ENCODE data around the gene DGKD.
A peak's percentile ranks its signal among the peaks of the same experiment; 100 is the strongest.

Gene DGKD

DNA sequence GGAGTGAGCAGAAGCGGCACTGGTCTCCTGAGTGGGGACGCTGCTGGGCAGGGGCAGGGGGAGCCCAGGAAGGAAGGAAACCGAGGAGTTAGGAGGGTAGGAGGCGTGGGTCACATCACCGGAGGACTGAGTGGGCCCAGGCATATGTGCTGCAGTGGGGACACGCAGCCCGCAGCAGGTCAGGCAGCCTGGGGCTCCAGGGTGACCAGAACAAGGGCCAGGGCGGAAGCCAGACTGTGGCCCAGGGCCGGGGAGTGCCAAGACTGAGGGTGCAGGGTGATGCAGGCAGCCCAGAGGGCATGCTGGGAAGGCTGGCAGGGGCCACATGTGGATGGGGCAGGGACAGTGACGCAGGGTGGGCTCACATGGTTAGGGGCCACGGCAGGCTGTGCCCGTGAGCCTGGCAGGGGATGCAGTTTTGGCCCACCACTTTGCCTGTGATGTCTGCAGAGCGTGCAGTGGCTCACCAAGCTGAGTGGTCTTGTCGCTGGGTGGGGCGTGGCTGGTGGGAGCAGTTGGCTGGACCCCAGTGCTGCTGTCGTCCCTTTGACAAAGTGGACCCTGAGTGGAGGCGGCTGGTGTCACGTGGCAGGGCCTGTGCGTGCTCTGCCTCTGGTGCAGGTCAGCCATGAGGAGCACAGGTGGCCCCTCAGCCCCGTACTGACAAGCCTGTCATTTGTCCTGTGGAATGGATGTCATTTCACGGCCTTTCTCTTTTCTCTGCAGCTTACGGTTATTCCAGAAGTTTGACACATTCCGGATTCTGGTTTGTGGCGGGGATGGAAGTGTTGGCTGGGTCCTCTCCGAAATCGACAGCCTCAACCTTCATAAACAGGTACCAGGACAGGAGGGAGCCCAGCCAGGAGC is 87.1 kb downstream of the DGKD start:
- no peak for DNase-seq

DNA sequence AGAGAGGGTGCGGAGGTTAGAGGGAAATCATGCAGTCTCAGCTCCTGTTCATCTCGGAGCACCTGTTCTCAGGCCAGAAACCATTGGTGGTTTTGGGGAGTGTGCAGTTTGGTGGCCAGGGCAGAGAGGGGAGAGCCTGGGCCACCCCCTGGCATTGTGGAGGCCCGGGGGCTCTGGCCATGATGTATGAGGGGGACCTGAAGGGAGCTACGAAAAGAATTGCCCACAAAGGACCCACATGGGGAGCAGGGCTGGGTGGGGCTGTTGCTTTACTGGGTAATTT is 87.7 kb downstream of the DGKD start:
- DNase-seq: no peak

DNA sequence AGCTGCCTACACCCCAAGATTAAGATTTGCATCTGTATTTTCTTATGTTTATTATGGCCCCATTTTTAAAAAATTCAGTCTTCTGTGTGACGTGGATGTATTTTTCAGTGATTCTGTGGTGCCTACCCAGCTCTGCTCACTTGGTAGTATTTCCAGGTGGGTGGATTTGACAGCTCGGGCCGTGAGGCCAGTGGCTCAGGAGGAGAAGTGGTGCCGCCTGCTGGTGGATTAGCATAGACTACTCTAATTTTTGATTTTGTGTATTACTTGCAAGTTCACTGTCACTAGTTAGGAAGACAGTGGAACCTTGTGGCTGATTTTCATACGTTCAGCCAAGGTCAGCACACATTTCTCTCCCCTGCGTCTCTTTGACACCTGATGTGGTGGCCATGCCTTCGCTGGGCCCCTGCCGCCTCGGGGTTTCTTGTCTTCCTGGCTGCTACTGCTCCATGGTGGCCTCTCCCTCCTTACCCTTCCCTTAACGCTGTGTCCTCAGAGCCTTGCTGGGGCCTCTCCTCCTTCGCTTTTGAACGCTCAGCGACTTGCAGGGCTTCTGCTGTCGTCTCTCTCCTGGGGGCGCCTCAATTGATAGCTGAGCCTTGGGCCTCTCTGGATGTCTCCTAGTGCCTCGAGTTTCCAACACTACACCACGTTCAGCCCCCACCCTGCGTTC is 89.4 kb downstream of the DGKD start:
- peak in 50 of 58 donors; percentile 14 to 82 (median 47) for DNase-seq

DNA sequence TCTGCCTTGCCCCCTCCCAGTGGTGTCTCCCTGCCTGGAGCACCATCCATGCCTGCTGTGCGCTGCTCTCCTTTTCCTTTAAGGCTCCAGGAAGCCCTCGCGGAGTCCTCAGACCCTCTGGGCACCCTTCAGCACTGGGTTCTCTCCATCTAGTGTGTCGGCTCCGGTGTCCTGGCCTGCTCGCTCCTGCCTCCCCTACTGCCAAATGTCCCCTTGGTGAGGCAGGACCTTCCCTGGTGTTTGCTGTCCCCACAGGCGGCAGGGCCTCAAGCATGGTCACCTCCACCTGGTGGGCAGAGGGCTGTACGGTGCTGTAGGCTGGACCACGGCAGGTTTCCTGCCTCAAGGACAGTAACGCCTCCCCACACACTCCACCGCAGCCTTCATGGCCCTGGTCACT is 90.2 kb downstream of the DGKD start:
- DNase-seq: no peak

DNA sequence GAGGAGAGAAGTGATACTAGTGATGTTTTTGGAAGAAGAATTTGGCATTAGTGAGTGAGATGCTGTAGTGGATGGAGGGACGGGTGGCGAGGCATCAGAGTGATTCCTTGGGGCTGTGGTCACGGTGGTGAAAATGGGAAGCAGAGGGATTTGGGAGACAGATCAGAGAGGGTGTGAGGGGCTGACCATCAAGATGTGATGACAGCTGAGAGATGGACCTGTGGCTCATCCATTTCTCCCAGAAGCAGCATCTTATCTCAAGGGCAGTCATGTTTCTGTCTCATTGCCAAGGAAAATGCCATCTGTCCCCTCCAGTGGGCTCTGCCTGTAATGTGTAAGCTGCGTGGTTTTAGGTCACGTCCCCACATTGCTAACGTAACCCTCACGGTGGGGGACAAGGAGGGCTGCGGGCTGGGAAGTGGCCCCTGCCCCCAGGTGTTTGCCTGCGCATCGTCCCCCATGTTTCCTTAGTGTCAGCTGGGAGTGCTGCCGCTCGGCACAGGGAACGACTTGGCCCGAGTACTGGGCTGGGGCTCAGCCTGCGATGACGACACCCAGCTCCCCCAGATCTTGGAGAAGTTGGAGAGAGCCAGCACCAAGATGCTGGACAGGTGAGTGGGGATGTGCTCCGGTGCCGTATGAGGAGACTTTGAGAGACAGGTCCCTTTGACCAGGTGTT is 91.0 kb downstream of the DGKD start:
- no peak for DNase-seq

DNA sequence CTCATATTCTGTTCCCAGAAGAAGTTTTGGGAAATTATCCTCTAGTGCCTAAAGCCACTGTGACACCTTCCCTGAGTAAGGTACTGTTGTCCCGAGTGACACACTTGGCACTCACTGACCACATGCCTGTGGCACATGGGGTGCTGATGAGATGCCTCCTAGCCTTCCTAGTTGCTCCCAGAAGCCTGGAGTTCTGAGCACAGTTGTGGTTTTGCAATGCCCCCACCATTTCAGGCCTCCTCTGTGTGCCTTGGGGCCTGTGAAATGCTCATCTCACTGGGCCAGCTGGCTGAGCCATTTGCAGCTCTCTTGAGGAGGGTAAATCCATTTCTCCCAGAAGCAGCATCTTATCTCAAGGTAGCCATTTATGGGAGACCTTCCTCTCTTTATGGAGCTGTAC is 91.8 kb downstream of the DGKD start:
- no peak for DNase-seq

DNA sequence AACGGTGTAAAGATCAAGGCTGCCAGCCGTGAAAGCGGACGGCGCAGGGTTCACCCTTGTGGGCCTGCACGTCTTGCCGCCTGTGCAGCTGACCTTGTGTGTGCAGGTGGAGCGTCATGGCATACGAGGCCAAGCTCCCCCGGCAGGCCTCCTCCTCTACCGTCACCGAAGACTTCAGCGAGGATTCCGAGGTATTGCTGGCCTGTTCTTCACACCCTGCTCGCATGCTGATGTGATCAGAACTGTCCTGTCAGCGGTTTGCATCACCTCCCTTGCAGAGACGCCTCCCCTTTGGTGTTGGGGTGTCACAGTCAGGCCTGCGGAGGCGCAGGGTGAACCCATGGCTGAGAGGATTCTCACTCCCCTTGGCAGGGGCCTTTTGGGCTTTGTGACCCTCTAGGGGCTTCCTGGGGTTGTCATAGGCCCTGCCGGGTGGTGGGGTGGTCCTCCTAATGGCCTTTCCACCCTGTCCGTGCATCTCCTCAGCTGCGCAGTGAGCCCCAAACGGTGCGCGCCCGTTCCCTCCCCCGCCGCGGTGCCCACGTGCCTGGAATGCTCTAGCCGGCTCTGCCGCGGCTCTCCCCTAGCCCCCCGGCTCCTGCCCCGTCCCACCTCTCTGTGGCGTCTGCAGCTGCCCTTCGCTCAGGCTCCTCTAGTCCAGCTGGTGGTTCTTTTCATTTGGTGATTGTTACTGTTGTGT is 92.5 kb downstream of the DGKD start:
- no peak for DNase-seq

DNA sequence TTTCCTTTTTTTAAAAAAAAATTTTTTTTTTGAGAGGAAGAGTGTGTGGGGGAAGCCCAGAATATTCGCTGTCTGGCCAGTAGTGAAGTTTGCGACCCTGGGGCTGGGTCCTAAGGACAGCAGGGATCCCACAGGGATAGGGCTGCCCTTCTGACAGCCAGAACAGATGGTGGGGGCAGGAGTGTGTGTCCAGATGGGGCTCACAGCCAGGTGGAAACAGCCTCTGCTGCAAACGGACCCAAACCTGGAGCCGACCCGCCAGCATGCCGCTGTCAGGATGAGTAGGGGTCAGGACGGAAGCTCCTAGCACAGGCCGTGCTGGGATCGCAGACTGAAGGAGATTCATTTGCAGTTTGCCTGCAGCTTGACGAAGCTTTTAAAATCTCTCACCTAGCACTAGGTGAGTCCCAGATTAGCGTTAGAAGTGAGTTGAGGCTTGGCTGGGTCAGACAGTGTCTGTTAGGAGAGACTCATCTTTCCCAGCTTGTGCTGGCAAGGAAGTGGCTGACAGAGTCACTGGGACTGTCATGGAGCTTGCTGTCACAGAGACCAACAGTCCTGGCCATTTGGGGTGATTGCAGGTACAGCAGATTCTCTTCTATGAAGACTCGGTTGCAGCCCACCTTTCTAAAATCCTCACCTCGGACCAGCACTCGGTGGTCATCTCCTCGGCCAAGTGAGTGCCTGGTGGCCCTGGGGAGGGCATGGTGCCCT is 93.4 kb downstream of the DGKD start:
- no peak for DNase-seq

DNA sequence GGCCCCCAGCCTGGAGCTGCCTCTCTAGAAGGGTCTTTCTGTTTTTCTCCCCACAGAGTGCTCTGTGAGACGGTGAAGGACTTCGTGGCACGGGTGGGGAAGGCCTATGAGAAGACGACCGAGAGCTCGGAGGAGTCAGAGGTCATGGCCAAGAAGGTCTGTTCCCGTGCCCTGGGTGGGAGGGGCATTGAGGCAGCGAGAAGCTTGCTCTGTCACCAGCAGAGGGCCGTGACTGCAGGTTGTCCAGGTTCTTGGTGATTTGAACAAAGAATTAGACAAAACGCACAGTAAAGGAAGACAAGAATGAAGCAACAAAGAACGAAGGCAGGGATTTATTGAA is 93.9 kb downstream of the DGKD start:
- DNase-seq: no peak

DNA sequence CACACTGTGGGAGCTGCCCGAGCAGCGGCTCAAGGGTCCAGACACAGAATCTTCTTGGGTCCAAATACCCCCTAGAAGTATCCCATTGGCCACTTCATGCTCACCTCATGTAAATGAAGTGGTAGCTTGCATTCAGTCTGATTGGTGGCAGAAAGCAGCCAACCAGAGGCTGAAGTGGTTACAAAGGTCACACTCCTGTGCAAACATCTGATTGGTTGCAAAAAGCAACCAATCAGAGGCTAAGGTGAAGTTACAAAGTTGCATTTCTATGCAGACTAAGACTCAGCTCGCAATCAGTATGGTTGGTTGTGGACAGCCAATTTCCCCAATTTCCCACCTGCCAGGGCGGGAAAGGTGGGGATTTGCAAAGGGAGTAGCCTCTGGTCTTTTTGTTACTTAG is 94.3 kb downstream of the DGKD start:
- no peak for DNase-seq

DNA sequence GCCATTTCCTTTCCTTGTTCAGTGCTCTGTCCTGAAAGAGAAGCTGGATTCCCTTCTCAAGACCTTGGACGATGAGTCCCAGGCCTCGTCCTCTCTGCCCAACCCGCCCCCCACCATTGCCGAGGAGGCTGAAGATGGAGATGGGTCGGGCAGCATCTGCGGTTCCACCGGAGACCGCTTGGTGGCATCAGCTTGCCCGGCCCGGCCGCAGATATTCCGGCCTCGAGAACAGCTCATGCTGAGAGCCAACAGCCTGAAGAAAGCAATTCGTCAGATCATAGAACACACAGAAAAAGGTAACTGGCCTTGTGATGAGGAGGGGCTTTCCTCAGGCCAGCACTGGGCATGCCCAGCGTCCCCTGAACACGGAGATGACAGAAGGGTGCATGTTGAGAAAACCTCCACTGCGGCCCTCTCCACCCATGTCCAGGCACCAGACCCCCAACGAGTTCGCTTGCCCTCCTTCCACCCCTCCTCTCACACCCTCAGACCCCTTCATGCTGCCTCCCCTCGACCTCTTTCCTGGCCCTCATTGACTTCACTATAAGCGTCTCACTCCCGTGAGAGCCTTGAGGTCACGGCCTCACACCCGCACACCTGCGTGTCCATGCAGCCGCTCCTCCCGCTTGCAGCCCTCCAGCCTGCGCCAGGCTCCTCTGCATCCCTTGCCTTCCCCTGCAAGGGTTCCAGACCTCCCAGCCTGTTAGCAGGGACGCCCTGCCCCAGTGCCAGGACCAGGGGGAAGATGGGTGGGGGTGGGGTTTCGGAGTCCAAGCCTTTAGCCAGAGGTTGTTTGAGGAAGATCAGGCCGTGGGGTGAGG is 95.0 kb downstream of the DGKD start:
- peak in 38 of 58 donors; percentile 11 to 61 (median 28) for DNase-seq

DNA sequence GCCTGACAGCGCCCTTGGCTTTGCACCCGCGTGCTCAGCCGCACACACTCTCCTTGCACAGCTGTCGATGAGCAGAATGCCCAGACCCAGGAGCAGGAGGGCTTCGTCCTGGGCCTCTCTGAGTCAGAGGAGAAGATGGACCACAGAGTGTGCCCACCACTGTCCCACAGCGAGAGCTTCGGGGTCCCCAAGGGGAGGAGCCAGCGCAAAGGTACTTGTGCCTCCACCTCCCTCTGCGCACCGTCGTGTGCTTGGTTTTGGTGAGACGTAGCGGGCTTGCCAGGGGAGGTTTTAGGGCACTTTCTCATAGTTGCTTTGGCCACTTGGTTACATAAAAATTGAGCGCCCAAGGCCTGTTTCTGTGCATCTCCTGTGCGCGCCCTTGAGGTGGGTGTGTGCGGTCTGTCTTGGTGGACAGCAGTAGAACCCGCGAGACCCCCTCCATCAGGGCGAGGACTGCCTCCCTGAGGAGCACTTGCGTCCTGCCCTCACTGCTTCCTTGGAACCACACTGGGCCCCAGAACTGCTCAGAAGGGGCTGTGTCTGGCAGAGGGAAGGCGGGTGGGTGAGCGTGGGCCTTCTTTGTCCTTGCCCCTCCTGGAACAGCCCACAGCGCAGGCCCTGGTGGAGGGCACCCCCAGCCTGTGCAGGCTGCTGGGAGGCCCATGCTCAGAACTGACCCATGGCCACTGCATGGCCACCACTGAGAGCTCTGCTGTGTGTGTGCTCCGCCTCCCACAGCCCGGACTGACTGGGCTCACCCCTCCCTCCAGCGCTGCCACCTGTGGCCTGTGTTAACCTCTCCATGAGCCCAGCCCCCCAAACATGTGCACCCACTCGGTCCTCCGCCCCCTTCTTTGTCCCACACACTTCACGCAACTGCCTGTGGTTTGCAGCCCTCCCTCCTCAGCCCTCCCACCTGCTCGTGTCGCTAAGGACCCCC is 95.9 kb downstream of the DGKD start:
- no peak for DNase-seq

DNA sequence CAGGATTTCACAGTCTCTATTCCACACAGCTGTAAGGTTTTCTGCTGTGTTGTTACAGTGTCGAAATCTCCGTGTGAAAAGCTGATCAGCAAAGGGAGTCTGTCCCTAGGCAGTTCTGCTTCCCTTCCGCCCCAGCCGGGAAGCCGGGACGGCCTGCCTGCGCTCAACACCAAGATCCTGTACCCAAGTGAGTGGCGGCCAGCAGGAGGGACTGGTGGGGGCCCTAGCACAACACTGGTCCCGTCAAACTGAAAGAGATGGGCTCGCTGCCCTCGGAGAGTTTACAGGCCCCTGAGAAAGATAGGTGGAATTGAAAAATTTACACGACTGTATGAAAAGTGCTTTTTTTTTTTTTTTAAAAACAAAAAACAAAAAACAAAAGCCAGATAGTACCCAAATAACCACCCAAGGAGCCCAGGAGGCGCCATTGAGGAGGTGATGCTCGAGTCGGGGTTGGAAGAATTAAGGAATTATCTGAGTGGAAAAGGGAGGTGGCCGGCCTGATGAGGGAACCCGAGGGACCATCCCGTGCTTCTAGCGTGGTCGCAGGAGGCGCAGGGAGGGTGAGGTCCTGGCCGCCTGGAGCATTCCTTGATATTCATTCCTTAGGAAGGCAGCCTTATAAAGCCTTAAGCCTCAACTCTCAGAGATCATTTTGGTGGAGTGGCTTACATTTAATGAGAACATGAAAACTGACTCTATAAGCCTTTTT is 96.7 kb downstream of the DGKD start:
- no peak for DNase-seq

DNA sequence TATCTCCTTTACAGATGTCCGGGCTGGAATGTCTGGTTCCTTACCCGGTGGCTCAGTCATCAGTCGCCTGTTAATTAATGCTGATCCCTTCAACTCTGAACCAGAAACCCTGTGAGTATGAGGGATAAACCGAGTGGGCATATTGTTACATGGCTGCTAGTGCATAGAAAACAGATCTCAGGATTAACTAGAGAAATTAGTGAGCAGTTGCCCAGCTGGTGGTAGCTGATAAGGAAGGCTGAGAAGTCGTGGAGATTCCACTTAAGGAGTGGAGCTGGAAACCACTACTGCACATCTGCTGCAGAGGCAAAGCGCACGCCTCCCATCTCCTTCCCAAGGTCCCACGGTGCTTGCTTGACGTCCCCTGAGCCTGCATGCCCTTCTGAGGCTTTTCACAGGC is 97.7 kb downstream of the DGKD start:
- no peak for DNase-seq

DNA sequence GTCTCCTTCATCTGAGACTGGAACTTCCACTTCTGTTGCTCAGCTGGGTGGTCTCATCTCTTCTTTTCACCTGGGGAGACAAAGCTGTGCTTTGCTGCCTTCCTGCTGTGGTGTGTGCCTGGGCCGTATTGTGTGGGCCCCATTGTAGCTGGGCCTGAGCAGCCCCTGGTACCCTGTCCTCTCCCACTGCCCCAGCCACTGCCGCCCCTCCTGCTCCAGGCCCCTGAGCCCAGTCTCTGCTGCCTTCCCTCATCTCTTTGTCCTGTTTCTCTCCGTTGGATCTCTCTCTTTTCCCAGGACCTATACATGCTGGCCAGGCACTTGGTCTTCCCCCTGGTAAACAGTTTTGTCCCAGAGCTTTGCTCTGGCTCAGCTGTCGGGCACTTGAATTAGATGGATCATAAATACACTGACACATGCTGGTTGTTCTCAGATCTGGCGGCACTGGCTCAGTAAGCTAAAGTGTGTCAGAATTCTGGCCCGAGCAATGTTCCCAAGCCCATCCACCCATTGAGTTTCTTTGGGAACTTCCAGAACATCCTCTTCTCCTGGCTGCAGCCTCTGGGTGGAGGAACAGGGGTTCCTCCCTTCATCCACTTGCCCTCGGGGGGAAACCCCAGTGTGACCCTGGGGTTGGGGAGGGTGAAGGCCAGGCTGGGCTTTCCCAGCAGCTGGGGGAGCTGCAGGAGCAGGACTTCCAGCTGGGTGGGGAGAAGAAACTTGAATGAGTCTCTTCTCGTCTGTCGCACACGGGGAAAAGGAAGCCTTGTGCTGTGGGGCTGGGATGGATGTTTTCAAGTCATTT is 99.0 kb downstream of the DGKD start:
- no peak for DNase-seq

DNA sequence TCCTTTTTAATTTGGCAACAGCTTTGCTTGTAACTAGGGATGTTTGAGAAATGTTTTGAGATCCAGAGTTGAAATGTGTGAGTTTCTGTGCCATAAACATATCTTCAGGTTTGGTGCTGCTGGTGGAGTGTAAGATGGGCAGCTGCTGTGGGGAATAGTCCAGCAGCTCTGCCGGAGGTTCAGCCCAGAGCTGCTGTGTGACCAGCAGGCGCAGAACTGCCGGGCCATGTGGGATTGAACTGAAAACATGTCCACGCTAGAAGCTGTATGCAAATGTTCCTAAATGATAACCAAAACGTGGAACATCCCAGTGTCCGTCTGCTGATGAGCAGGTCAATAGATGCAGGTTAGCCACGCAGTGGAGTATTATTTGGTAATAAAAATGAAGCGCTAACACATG is 99.6 kb downstream of the DGKD start:
- DNase-seq: no peak

DNA sequence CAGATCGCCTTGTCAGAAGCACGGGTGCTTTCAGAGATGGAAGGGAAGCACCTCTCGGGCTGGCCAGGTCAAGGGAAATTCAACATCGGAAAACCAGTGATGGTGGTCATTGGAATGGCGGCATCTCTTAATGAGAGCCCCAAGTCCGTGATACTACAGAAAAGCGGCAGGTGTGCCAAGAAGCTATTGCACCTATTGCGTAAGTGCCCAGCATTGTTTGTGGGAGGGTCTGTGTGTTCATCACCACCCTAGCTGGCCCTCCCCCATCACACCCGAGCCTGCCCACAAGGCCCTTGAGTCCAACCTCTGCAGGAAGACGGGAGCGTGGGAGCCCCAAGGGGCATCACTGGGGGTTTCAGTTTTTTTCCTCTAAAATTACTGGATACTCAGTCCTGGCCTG is 100.7 kb downstream of the DGKD start:
- DNase-seq: no peak

DNA sequence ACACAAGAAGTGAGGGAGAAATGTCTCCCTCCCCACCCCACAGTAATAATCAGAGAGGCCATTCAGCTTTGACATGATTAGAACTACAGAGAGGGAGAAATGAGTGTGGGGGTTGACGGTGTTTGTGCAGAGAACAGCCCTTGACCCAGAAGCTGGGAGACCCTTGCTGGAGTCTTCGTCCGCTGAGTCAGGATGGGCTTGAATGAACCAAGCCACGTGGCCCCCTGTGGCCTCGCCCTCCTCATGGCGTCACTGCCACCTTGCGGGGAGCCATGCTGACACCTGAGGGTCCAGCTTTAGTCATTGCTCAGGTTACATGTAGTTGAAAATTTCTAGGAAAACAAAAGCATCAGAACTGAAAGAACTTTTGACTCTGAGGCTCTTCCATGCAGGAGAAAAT is 101.2 kb downstream of the DGKD start:
- DNase-seq: no peak
